SU-DHL-6 (cell line): ENCODE results near the gene OR51L1.

ENCODE experiments used
- CTCF ChIP-seq: fragments of 200-600 bp; sonication (generic); IDR thresholded peaks from one replicate; pipeline ENCODE4 v1.5.1; 2017; ENCODE audit warnings: antibody characterized with exemption, mild to moderate bottlenecking, low read length, moderate library complexity; ENCODE audit not compliant: insufficient read depth, poor library complexity, severe bottlenecking
- EZH2phosphoT487 ChIP-seq: fragments of 200-600 bp; sonication (generic), shearing (Covaris generic); conservative IDR thresholded peaks from 2 replicates; pipeline ENCODE4 v1.6.1; 2018; ENCODE audit warnings: mild to moderate bottlenecking, antibody characterized with exemption, low read length, moderate library complexity, mixed read lengths

- TF ChIP-seq CTCF (no peak), EZH2phosphoT487 (no peak)
These were observed 33.8 kb upstream of the OR51L1 start for GRCh38 chr11:4960877-4961276.
